Fibroblast of mammary gland (primary cell): Measurements from ENCODE around the gene STAT1.
A peak's percentile ranks its signal among the peaks of the same experiment; 100 is the strongest.

ENCODE experiments used
- DNase-seq: peaks from one replicate; pipeline ENCODE4 v3.0.0-alpha.2; 2010; ENCODE audit warnings: low read depth
- H3K4me3 ChIP-seq: 2 replicates; pipeline ENCODE4 v1.5.1; 2011; ENCODE audit warnings: low read depth, mild to moderate bottlenecking, low read length, moderate library complexity; ENCODE audit not compliant: control insufficient read depth
- TF ChIP-seq, protein P1 (sequence below): conservative IDR thresholded peaks from 2 replicates; pipeline ENCODE4 v1.5.1; 2011; ENCODE audit warnings: low read depth, low read length, inconsistent platforms; ENCODE audit not compliant: control insufficient read depth, insufficient read depth

Gene STAT1

GRCh38 chr2:191010887-191011885, 2.8 kb downstream of the STAT1 start:
- DNase-seq = no peak
- H3K4me3 ChIP-seq = no peak overlapping the region
- TF ChIP-seq, protein P1, sequence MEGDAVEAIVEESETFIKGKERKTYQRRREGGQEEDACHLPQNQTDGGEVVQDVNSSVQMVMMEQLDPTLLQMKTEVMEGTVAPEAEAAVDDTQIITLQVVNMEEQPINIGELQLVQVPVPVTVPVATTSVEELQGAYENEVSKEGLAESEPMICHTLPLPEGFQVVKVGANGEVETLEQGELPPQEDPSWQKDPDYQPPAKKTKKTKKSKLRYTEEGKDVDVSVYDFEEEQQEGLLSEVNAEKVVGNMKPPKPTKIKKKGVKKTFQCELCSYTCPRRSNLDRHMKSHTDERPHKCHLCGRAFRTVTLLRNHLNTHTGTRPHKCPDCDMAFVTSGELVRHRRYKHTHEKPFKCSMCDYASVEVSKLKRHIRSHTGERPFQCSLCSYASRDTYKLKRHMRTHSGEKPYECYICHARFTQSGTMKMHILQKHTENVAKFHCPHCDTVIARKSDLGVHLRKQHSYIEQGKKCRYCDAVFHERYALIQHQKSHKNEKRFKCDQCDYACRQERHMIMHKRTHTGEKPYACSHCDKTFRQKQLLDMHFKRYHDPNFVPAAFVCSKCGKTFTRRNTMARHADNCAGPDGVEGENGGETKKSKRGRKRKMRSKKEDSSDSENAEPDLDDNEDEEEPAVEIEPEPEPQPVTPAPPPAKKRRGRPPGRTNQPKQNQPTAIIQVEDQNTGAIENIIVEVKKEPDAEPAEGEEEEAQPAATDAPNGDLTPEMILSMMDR = no peak

GRCh38 chr2:191009541-191010374, 4.2 kb downstream of the STAT1 start:
- TF ChIP-seq, protein P1 = no peak
- no peak overlapping the region for H3K4me3 ChIP-seq
- peak; percentile 65 for DNase-seq

DNA sequence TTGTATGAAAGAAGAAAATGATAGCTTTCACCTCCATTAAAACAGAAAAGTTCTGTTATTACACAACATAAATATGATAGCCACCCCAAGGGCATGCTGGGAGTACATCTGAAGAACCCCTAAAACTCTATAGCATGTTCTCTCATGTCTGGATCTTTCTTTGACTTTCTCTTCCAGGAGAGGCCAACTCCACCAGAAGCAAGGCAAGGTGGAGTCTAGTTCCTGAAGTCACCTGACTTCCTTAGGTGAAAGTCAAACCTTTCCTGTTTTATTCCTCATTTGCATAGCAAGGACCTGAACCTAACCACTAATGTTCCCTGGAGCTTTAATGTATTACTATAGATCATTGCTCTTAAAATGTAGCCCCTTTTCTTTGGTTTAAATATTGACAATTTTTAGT, 5.7 kb downstream of the STAT1 start:
- DNase-seq = no peak
- H3K4me3 ChIP-seq = no peak overlapping the region
- TF ChIP-seq, protein P1 = no peak

DNA sequence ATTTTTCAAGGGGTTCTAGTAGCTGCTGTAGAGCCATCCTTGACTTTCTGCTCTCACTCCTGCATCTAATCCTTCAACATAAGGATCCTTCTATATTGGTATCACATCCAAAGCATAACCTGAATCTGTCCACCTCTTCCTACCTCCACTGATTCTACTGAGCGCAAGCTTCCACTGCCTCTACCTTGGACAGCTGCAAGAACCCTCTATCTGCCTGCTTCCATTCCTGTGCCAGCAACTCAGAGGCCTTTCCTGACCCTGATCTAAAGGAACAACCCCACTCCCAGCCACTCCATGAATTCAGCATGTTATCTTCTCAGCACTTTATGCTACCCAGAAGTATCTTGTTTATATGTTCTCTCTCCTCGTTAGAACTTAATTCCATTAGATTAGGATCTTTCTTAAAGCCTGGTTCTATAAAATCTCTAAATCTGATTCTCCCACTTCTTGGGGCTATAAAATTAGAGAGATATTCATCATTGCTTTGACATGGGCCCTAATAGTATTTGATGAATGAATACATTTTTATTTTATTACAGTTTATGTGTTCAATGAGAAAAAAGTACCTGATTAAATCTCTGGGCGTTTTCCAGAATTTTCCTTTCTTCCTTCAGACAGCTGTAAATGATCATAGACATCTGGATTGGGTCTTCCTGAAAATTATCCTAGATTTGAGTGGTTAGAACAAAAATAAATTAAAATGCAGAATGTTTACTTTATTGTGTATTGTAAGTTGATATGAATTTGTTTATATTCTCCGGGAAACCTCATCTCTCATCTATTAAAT, 6.8 kb downstream of the STAT1 start:
- no peak for DNase-seq
- TF ChIP-seq, protein P1 = no peak
- no peak overlapping the region for H3K4me3 ChIP-seq

DNA sequence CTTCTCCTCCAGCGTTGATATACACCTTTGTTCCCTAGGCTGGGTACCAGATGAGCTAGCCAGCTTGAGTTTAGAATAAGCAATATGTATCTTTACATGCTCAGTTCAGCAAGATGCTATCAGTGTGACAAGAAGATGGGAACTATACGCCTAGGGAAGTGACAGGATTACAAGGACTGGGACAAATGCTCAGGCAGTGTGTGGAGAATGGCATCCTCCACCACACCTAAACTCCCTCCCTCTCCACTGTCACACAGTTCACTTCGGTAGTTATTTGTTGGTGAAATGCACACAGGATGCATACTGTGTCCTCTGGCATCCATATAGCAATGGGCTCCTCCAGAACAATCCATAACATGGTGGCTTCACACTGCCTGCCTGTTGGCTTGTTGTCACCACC, 7.7 kb downstream of the STAT1 start:
- TF ChIP-seq, protein P1 = no peak
- no peak for DNase-seq
- no peak overlapping the region for H3K4me3 ChIP-seq
